HPDE6-E6E7 (cell line): ENCODE measurements around the gene ZBTB8OS.
A peak's percentile ranks its signal among the peaks of the same experiment; 100 is the strongest.
"Not testable (repeated sequence)": the region's sequence is repeated elsewhere in the genome, so short reads cannot be mapped to it uniquely, and the experiment has no call there.

Experiments
- DNase-seq: peaks from one replicate; pipeline ENCODE4 v3.0.0; 2011; ENCODE audit warnings: missing footprints; ENCODE audit errors: extremely low spot score

ZBTB8OS gene

DNA sequence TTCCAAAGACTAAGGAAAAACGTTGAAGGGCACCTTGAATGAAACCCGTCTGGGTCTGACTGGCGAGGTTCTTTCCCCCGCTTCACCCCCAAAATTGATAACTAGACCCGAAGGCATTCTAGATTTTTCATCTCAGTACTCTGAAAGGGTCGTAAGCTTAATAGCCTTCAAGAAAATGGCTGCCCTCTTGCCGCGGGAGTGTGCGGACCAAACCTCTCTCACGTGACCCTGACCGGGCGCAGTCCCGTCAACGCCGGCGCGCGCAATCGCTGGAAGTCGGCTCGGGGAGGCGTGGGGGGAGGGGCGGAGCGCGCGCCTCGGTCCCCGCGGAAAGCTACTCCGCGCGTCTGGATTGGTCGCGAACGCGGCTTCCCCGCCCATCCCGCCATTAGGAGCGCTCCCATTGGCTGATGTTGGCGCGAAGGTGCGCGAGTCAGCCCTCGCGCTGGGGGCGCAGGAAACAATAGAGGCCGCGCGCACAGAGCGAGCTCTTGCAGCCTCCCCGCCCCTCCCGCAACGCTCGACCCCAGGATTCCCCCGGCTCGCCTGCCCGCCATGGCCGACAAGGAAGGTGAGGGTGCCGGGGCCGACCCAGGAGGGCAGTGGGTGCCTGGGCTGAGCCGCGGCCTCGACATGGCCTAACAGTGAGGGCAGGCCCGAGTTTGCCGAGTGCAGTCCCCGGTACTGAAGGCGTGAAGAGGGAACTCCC lies 556 bp upstream of the ZBTB8OS start, which contains the start of gene RBBP4:
TSS of gene RBBP4 (plus strand) at position 457 of the 709 bp plus-strand sequence. CDS start at position 556, 99 bp downstream.
- peak; percentile 96 for DNase-seq

DNA sequence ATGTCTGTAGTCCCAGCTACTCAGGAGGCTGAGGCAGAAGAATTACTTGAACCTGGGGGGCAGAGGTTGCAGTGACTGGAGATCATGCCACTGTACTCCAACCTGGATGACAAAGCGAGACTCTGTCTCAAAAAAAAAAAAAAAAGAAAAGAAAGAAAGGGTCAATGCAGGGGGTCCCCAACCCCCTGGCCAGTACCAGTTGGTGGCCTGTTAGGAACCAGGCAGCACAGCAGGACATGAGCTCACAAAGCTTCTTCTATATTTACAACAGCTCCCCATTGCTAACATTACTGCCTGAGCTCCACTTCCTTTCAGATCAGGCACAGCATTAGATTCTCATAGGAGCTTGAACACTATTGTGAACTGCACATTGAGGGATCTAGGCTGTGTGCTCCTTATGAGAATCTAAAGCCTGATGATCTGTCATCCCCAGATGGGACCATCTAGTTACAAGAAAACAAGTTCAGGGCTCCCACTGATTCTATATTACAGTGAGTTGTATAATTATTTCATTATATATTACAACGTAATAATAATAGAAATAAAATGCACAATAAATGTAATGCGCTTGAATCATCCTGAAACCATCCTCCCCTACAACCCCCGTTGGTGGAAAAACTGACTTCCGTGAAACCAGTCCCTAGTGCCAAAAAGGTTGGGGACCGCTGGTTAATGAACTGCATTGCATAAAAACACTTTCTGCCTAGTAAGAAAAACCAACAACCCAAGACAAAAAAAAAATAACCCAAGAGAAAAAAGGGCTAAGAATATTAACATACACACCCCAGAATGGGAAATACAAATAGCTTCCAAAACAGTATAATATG lies 2.8 kb downstream of the ZBTB8OS start:
- no peak for DNase-seq

DNA sequence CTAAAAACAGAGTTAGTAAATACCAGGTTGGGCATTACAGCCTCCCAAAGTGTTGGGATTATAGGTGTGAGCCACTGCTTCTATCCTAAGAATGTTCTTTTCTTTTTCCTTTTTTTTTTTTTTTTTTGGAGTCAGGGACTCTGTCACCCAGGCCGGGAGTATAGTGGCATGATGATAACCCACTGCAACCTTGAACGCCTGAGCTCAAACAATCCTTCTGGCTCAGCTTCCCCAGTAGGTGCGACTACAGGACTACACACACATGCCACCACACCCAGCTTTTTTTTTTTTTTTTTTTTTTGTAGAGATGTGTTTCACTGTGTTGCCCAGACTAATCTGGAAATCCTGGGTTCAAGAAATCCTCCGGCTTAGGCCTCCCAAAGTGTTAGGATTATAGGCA lies 5.9 kb downstream of the ZBTB8OS start:
- no peak for DNase-seq

DNA sequence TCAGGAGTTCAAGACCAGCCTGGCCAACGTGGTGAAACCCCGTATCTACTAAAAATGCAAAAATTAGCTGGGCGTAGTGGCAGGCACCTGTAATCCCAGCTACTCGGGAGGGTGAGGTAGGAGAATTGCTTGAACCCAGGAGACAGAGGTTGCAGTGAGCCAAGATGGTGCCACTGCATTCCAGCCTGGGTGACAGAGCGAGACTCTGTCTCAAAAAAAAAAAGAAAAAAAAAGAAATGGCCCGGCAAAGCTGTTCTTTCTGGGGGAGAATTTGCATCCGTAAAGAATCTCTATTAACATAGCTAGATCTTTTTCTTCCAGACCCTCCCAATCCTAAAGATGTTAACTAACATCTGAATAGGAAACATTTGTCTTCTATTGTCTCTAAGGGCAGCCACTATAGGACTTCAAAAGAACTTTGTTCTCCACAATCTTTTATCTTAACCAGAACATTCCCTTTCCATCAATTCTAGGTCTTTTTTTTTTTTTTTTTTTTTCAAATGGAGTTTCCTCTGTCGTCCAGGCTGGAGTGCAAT lies 8.0 kb downstream of the ZBTB8OS start:
- DNase-seq = not testable (repeated sequence)

DNA sequence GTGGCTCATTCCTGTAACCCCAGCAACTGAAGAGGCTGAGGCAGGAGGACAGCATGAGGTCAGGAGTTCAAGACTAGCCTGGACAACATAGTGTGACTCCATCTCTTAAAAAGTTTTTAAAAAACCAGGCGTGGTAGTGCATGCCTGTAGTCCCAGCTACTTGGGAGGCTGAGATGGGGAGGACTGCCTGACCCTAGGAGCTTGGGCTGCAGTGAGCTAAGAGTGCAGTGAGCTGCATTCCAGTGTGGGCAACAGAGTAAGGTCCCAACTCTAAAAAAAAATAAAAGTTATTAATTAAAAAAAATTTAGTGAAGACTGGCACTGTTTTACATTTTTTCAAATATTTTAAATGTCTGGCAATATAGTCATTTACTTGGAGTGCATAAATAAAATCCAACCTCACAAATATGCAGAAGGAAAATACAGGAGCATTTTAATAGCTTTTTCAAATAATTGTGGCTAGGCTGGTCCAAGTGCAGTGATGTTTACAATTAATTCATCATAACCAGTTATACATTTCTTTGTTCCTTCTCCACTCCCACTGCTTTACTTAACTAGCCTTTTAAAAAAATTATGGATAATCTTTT lies 10.8 kb downstream of the ZBTB8OS start:
- no peak for DNase-seq

DNA sequence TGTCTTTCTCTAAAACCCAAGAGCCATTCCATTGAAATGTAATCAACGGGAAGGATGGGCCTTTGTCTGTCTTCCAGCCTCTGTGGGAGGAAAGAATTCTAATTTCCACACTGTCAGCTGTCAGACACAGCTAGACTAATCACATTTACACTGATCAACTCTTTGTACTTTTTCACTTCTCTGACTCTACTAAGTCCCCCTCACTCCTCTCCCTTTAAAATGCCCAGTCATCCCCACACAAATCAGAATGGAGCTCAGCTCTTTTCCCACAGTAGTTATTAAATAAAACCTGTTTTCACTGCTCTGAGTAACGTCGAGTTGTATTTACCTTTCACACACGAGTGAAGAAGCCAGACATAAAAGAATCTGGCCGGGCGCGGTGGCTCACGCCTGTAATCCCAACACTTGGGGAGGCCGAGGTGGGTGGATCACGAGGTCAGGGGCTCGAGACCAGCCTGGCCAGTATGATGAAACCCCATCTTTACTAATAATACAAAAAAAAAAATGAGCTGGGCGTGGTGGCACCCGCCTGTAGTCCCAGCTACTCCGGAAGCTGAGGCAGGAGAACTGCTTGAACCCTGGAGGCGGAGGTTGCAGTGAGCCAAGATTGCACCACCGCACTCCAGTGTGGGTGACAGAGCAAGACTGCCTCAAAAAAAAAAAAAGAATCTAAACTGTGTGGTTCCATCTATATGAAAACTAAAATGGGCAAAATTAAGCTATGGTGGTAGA lies 13.3 kb downstream of the ZBTB8OS start:
- no peak for DNase-seq

DNA sequence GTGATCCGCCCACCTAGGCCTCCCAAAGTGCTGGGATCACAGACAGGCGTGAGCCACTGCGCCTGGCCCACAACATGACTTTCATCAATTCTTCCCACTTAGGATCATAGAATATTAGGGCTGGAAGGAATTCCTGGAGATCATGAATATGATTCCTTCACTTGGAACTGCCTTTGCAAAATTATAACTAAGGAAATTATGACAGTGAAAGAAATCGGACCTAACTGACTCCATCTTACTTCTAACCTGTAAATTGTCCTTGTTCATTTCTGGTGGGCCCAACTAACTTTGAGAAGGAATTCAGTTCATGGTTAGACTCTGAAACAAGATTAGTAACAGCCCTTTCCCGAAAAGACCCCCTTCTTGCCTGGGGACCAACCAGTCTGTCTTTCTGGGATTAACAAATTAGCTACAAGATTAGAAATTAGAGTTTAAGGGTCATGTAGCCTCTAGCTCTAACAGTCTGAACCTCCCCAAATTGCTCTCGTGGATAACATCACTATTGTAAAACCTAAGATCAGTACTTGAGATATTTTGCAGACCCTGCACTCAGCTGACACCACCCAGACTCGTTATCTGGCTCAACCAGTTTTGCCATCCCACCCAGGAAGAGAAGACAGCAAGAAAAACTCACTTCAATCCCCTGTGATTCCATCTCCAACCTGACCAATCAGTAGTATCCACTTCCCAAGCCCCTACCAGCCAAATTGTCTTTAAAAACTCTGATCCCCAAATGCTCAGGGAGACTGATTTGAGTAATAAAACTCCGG lies 14.7 kb downstream of the ZBTB8OS start:
- DNase-seq = no peak

DNA sequence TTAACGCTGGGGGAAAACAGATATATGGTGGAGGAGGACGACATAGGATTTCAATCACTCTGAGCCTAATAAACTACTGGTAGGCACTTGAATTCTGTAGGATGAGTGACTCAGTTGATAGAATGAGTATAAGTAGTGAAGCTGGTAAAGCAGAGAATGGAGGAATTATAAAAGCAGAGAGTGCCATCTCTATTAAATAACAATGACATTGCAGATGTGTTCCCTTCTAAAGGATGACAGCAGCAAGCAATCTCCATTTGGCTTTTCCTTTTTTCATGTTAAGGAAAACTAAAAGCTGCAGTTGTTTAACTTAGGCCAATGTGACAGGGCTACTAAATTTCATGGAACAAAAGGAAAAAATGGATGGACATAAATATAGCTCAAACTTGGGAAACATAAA lies 17.5 kb downstream of the ZBTB8OS start:
- DNase-seq = no peak

DNA sequence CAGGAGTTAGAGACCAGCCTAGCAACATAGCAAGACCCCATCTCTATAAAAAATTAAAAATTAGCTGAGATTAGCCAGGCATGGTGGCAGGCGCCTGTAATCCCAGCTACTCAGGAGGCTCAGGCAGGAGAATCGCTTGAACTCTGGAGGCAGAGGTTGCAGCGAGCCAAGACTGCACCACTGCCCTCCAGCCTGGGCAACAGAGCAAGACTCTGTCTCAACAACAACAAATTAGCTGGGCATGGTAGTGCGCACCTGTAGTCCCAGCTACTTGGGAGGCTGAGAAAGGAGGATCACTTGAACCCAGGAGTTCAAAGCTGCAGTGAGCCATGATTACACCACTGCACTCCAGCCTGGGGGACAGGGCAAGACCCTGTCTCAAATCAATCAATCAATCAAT lies 20.2 kb downstream of the ZBTB8OS start:
- not testable (repeated sequence) for DNase-seq

DNA sequence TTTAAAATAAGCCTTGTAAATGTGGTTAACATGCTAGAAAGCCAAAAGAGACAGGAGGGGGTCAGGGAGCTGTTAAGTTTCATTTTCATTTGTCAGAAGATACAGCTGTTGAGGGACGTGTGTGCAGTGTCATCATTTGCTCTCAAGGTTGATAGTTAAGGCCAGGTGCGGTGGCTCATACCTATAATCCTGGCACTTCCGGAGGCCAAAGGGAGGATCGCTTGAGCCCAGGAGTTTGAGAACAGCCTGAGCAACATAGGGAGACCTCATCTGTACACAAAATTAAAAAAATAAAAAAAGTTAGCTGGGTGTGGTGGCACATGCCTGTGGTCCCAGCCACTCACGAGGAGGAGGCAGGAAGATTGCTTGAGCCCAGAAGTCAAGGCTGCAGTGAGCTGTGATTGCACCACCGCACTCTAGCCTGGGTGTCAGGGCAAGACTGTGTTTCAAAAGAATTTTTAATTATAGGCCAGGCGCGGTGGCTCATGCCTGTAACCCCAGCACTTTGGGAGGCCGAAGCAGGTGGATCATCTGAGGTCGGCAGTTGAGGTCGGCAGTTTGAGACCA lies 22.7 kb downstream of the ZBTB8OS start:
- no peak for DNase-seq

DNA sequence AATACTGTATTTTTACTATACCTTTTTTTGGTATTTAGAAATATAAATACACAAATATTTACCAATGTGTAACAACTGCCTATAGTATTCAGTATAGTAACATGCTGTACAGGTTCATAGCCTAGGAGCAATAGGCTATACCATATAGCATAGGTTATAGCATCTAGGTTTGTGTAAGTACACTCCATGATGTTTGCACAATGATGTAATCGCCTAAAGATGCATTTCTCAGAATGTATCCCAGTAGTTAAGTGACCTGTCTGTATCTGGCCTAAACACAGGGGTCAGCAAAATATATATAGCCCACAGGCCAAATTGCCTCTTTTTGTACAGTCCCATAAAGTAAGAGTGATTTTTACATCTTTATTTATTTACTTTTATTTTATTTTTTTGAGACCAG lies 24.2 kb downstream of the ZBTB8OS start:
- no peak for DNase-seq

DNA sequence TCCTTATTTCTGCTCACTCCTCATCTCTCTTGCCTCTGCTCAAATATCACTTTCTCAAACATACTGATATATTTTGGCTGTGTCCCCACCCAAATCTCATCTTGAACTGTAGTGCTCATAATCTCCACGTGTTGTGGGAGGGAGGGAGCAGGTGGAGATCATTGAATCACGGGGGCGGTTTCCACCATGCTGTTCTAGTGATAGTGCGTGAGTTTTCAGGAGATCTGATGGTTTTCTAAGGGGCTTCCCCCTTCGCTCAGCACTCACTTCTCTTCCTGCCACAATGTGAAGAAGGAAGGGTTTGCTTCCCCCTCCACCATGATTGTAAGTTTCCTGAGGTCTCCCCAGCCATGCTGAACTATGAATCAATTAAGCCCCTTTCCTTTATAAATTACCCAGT lies 26.6 kb downstream of the ZBTB8OS start:
- DNase-seq = no peak

DNA sequence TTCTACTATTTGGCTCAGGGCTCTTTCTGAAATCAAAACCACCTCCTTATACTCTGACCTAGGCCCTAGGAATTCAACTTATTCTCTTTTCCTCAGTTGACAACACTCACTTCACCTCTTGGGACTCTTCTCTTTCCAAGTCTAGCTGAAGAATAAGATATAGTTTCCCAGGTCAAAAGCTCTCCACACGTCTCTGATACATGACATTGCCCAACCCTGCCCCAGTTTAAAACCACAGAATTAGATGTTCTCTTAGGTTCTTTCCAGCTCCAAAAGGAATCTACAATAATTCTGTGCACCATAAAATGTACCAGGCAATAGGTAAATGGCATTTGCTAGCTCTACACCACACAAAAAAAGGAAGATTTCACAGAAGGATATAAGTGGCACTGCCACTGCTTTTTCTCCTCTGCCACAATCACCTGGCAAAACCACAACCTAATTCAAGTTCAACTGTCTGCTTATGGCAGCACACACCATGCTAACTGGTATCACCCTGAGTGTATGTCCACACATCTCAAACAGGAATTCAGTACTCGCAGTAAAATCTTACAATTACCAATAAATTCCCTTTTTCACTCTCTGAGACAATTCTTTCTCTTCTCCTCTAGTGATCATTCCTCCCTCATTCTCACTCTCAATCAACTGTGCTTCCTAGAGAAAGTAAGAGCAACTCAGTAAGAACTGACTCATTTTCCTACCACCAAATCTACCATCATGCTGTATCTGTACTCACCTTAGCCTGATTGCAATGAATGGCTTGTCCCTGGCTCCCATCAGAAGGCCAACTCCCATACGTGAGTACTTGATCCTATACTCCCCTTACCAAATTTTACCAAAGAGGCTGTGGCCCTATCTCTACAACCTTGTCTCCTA lies 27.3 kb downstream of the ZBTB8OS start:
- DNase-seq = no peak

DNA sequence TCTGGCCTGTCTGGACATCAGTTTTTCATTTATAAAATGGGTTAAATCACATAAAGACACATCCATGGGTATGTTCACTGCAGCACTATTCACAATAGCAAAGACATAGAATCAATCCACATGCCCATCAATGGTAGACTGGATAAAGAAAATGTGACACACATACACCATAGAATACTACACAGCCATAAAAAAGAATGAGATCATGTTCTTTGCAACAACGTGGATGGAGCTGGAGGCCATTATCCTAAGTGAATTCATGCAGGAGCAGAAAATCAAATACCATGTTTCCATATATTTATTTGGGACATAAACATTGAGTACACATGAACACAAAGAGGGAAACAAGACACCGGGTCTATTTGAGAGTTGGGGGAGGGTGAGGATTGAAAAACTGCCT lies 28.1 kb downstream of the ZBTB8OS start:
- DNase-seq = no peak

DNA sequence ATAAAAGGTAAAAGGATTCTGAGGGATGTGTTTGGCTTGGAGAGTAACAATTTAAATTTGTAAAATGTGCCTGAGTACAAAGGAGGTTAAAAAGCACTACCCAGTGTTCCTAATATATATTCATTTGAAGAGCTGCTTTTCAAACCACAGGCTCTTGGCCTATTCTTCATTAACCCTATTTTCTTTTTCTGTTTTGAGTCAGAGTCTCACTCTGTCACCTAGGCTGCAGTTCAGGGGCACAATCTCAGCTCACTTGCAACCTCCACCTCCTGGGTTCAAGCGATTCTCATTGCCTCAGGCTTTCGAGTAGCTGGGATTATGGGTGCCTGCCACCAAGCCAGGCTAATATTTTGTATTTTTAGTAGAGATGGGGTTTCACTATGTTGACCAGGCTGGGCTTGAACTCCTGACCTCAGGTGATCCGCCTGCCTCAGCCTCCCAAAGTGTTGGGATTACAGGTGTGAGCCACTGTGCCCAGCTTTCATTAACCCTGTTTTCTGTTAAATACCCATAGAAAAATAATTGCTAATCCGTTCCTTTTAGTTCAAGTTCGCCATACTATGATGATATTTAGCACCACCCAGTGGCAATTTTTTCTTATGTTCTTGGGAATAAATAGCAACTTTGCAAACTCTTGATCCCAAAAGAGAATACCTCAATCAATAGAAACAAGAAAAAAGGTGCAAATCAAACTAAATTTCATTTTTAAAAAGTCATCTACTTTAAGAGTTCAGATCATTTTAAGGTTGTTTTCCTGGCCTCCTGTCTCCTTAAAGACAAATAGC lies 30.5 kb downstream of the ZBTB8OS start:
- DNase-seq = no peak

DNA sequence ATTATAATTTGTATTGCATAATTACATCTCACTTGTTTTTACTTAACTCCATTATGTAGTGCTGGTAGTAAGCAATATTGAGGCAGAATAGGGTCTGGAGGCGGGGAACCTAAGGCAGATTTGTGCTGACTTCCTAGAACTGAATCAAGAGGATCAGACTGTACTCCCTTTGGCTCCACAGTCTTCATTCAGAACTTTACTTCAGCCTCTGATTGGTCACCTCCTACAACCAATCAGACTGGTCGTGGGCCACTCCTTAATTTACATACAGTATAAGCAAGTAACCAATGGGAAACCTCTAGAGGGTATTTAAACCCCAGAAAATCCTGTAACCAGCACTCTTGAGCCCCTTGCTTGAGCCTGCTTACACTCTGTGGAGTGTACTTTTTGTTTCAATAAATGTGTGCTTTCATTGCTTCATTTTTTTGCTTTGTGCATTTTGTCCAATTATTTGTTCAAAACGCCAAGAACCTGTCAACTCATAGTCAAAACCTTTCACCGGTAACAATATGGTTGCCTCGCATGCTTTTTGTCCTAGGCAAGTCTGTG lies 31.6 kb downstream of the ZBTB8OS start:
- no peak for DNase-seq

DNA sequence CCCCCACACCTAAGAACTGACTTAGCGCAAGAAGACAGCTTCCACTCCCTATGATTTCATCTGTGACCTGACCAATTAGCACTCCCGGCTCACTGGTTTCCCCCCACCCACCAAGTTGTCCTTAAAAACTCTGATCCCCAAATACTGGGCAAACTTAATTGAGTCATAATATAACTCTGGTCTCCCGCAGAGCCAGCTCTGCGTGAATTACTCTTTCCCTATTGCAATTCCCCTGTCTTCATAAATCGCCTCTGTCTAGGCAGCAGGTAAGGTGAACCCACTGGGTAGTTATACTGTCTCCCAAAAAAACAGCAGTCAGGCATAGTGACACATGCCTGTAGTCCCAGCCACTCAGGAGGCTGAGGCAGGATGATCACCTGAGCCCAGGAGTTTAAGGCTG lies 36.9 kb downstream of the ZBTB8OS start:
- DNase-seq = no peak

DNA sequence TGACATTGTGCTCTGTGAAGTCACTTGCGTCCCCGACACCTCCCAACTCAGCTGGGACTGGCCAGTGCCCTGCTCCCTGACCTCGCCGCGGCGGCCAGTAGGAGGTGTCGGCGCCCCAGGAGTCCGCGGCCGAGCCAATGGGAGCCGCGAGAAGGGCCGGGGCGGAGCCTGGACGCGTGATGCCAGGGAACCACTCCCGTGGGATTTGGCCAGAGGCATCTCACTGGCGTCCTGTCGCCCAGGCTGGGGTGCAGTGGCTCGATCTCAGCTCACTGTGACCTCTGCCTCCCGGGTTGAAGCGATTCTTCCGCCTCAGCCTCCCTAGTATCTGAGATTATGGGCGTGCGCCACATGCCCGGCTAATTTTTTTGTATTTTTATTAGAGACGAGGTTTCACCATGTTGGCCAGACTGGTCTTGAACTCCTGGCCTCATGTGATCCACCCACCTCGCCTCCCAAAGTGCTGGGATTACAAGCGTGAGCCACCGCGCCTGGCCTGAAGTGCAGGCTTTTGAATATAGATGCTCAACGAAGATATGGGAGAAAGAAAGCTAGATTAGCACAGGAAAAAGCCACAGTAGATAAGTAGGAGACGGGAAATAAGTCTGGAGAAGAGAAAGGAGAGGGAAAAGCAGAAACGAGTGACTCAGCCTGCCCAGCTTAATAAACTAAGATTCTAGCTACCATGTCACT lies 38.0 kb downstream of the ZBTB8OS start:
- peak; percentile 79 for DNase-seq
